GM18526 (cell line): ENCODE results near the gene CACNG8.

ENCODE experiments used
- POLR2A ChIP-seq: IDR thresholded peaks from 3 replicates; pipeline ENCODE4 v1.6.1; 2011; ENCODE audit not compliant: insufficient read length; ENCODE audit errors: extremely low read depth

The CACNG8 gene

DNA sequence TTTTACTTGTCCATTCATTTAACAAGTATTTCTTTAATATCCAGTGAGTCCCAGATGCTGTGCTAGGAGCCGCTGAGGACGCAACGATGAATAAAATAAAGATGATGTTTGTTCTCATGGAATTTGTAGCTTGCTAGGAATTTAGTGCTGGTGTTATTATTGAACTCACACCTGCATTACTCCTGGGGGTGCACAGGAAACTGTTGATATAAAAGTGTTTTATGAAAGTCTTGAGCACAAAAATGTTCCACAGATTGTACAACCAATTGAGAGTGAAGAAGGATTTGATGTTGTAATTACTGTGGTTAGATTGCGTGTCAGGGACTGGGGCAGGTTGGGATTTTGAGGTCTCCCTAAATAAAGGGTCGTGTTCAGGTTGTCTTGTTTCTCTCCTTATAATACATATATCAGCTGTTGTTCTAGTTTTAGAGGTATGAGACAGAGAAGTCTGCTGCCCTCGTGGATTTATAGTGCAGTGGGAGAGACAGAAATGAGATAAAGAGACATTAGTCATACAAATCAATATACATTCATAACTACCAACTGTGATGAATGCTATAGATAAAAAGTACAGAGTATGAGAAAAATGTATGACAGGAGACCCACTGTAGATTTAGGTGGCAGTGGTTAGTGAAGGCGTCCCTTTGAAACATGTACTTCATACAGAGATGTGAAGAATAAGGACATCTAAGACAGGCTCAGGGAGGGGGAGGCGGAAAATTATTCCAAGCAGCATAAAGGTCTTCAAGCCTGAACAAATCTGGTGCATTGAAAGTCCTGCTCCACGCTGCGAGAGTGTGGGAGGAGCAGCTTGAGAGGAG lies 40.0 kb downstream of the CACNG8 start:
- no peak for TF ChIP-seq POLR2A

DNA sequence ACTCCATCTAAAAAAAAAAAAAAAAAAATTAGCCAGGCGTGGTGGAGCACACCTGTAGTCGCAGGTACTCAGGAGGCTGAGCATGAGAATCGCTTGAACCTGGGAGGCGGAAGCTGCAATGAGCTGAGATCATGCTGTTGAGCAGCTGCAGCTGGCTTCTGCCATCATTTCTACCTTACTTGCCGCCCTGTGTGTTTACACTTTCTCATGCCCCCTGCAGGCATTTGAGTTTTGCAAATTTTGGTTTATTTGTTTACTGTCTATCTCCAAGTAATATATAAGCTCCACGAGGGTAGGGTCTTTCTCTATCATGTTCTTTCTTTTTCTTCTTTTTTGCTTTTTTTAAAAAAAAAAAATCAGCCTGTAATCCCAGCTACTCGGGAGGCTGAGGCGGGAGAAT lies 46.7 kb downstream of the CACNG8 start:
- TF ChIP-seq POLR2A = no peak

DNA sequence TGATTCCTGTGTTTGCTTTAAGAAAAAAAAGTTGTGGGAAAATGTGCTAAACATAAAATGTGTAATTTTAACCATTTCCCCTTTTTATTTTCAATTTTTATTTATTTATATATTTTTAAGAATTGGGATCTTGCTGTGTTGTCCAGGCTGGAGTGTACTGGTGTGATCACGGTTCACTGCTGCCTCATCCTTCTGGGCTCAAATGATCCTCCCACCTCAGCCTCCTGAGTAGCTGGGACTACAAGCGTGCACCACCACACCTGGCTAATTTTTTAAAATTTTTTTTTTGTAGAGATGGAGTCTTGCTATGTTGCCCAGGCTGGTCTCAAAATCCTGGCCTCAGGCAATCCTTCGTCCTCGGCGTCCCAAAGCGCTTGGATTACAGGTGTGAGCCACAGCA lies 47.7 kb downstream of the CACNG8 start:
- no peak for TF ChIP-seq POLR2A

DNA sequence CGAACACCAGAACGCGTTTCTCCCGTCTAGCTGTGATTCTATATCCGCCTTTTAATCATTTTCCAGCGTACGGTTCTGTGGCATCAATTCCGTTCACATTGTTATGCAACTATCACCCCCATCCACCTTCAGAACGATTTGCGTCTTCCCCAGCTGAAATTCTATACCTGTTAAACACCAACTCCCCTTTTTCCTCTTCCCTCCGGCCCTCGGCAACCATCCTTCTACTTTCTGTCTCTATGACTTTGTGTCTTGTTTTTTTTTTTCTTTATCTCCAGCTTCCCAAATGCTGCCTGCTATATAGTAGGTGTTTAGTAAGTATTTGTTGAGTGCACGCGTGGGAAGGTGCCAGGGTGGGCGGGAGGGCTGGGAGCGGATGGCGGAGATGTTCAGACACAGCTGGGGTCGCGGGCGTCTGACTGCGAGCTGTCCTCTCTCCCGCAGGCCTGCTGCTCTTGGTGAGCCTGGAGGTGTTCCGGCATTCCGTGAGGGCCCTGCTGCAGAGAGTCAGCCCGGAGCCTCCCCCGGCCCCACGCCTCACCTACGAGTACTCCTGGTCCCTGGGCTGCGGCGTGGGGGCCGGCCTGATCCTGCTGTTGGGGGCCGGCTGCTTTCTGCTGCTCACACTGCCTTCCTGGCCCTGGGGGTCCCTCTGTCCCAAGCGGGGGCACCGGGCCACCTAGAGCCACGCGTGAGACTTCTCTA lies 48.9 kb downstream of the CACNG8 start:
- no peak for TF ChIP-seq POLR2A

- no peak for TF ChIP-seq POLR2A
These were observed 51.1 kb downstream of the CACNG8 start for GRCh38 chr19:54013866-54014265.

- TF ChIP-seq POLR2A = no peak
These were observed 52.3 kb downstream of the CACNG8 start for GRCh38 chr19:54014920-54015560.

DNA sequence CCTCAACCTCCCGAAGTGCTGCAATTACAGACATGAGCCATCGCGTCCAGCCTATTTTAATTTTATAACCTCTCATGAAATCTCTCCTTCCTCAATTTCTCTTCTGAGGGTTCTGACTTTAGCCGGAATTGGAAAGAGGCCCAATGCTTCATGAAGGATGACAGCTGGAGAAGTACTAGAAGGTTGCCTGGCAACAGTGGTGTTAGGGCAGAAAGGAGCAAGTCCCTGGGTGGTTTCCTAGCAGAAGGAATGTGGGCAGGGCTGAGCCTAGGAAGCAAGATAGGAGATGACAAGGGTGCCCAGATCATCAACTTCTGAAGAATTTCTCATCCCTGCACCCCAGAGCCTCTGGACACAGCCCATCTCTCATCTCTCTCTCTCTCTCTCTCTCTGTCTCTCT lies 54.5 kb downstream of the CACNG8 start:
- no peak for TF ChIP-seq POLR2A

DNA sequence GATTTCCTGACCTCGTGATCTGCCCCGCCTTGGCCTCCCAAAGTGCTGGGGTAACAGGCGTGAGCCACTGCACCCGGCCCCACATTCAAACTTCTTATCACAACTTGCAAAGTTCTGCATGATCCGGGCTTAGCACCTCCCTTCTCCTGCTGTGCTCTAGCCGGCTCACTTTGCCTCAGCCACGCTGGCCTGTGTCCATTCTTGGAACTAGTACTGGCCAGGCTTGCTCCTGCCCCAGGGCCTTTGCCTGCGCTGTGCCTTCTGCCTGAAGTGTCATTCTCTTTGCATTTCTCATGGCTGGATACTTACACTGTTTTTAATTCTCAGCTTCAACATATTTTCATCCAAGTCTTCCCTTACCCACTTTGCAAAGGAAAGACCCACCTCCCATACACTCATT lies 58.6 kb downstream of the CACNG8 start:
- no peak for TF ChIP-seq POLR2A

DNA sequence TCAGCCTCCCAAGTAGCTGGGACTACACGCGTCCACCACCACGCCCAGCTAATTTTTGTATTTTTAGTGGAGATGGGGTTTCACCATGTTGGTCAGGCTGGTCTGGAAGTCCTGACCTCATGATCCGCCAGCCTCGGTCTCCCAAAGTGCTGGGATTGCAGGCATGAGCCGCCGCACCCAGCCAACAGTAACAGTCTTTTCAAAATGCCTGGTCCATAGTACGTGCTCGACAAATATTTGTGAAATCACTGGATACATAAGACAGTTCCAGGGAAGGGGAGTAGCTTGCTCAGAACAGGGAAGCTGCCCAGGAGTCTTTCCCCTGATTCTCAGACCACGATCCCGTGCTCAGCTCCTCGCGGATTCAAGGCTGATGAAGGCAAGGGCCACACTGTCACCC lies 59.2 kb downstream of the CACNG8 start:
- TF ChIP-seq POLR2A = no peak

DNA sequence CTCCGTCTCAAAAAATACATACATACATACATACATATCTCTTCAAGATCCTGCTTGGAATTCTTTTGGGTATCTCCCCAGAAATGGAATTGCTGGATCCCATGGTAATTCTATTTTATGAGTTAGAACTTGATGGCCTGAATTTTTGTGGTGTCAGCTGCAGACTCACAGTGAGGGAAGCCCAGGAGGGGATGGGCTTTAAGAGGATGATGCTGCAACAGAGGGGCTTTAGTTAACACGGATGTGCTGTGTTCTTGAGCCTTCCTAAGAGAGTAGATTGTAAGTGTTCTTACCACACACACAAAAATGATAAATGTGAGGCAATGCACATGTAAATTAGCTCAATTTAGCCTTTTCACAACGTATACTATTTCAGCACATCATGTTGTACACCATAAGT lies 60.5 kb downstream of the CACNG8 start:
- TF ChIP-seq POLR2A = no peak

- no peak for TF ChIP-seq POLR2A
These were observed 61.9 kb downstream of the CACNG8 start for GRCh38 chr19:54024660-54025059.

- TF ChIP-seq POLR2A = no peak
These were observed 63.9 kb downstream of the CACNG8 start for GRCh38 chr19:54026656-54027055.

- TF ChIP-seq POLR2A = no peak
These were observed 66.6 kb downstream of the CACNG8 start for GRCh38 chr19:54029301-54029700.

GRCh38 chr19:54029930-54030490 lies 67.3 kb downstream of the CACNG8 start:
- no peak for TF ChIP-seq POLR2A

- TF ChIP-seq POLR2A = no peak
These were observed 68.3 kb downstream of the CACNG8 start for GRCh38 chr19:54030895-54031586.
